Psoas muscle (tissue), 8 donors: Measurements from ENCODE around the gene SPATA19. TPM values are rescaled to one million over a fixed set of nuclear protein-coding genes. Genes with fewer than 3 reads are reported as not detected.
A peak's percentile ranks its signal among the peaks of the same experiment; 100 is the strongest.

Experiments used
- ATAC-seq, 4 donors: fragments of 200-7000 bp; cut with Tn5 transposase; one replicate each; pipeline ENCODE4 v1.9.1; 2020; ENCODE audit warnings: moderate library complexity in 3 of 4, mild to moderate bottlenecking in 2 of 4
- DNase-seq, 2 donors: peaks; one replicate each; pipeline ENCODE4 v3.0.0-alpha.2; 2020
- H3K27ac ChIP-seq: fragments of 200-600 bp; one replicate; pipeline ENCODE4 v1.8.0; 2022
- H3K27me3 ChIP-seq, 3 donors: fragments of 200-600 bp in 1 of 3; one replicate each; pipeline versions ENCODE4 v1.6.1 to v1.8.0; 2013 to 2022; ENCODE audit warnings: low read length in 2 of 3, mild to moderate bottlenecking in 2 of 3, moderate library complexity in 1 of 3; ENCODE audit not compliant: insufficient read depth in 3 of 3
- H3K36me3 ChIP-seq, 2 donors: fragments of 200-600 bp in 1 of 2; one replicate each; pipeline versions ENCODE4 v1.6.1 to v1.8.0; 2013 to 2022; ENCODE audit warnings: low read depth in 1 of 2, mild to moderate bottlenecking in 1 of 2, moderate library complexity in 1 of 2; ENCODE audit not compliant: insufficient read depth in 1 of 2
- H3K4me1 ChIP-seq: fragments of 200-600 bp; one replicate; pipeline ENCODE4 v1.8.0; 2022
- H3K4me3 ChIP-seq: fragments of 200-600 bp; one replicate; pipeline ENCODE4 v1.8.0; 2022; ENCODE audit warnings: mild to moderate bottlenecking
- H3K9me3 ChIP-seq: fragments of 200-600 bp; one replicate; pipeline ENCODE4 v1.8.0; 2022
- WGBS, 3 donors: extraction: QIAGEN DNeasy Blood & Tissue Kit; methylation state at CpG; one replicate each; pipeline versions ENCODE4 v1.1.6 to v1.1.7; 2013; 5-methylcytosine and 5-hydroxymethylcytosine counted together
- intact Hi-C, 2 donors: fragments of 100-400 bp; cut with DNase I; formaldehyde crosslinking; loops; one replicate each; pipeline versions ENCODE4 v1.11.0 to v1.14.2; 2022
- polyA plus RNA-seq, 3 donors: library from polyadenylated mRNA; stranded (reverse); fragments of 200-250 nt; gene quantifications; one replicate each; pipeline ENCODE4 v1.2.3, GENCODE V29; 2013
- total RNA-seq, 4 donors: library from RNA; stranded (reverse); fragmentation: NEBNext Ultra II Directional in 2 of 4; extraction: Animal tissue kit (Norgen Biotek cat#: 25700) in 2 of 4; gene quantifications; one replicate each; pipeline versions ENCODE4 v1.2.1 to v1.2.4, GENCODE V29; 2021 to 2023
- TF ChIP-seq, protein P1 (sequence below): fragments of 200-600 bp; IDR thresholded peaks from one replicate; pipeline ENCODE4 v1.8.0; 2022; ENCODE audit warnings: antibody characterized with exemption
- donor health status: healthy with polysubstance abuse.
- donor health status: DM: no; HTN: no; CAD: no; lungs with moderate emphysema.
- donor health status: Bipolar disorder and iron deficiency.
- donor health status: healthy.
- donor health status: DM: yes; HTN: yes; CAD: no.
- donor health status: DM: no; HTN: no; CAD: no.
- donor health status: DM: no; HTN: no; CAD: no.
- donor health status: DM: yes; HTN: yes; CAD: no.

Gene SPATA19
- total and polyA plus RNA-seq, 7 donors, result not detected

DNA sequence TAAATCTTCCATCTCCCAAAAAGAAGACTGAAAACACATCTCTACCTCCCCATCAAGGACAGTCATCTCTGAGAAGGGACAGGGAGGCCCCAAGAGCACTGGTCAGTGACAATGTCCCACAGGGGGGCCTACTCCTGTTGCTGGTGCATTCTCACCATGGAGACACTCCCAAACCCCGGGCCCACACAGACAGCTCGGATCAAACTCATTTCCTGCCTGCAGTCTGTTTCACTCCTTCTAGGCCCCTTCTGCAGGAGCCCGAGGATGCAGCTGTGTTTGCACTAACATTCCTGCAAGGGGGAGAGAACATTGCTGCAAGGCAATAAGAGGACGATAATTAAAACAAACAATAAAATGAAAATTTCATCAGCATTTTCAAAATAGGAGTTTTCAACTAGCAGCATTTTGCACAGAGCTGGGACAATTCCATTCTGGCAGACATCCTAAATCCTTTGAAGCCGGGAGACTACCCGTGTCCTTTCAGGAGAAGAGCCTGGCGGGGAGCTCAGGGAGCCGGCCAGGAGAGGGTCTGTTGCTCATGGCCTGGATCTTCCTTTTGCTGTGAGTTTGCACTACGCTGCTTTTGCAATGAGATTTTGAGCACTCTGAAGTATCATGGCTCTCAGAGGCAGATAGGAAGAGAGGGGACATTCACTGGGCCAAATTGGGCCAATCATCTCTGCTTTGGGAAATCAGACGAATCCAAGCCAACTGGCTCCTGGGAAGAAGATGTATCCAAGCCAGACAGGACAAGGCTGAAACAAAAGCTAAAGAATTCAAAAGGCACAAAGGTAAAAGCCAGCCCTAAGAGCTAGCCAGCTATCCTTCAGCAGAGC lies 33.2 kb downstream of the SPATA19 start:
- H3K4me3 ChIP-seq, result no peak overlapping the region
- no peaks in the 10 kb centered on the region for H3K4me1 ChIP-seq
- peaks cover 0 to 12% (median 3%) of the 10 kb centered on the region in 3 donors for H3K27me3 ChIP-seq
- TF ChIP-seq, protein P1, sequence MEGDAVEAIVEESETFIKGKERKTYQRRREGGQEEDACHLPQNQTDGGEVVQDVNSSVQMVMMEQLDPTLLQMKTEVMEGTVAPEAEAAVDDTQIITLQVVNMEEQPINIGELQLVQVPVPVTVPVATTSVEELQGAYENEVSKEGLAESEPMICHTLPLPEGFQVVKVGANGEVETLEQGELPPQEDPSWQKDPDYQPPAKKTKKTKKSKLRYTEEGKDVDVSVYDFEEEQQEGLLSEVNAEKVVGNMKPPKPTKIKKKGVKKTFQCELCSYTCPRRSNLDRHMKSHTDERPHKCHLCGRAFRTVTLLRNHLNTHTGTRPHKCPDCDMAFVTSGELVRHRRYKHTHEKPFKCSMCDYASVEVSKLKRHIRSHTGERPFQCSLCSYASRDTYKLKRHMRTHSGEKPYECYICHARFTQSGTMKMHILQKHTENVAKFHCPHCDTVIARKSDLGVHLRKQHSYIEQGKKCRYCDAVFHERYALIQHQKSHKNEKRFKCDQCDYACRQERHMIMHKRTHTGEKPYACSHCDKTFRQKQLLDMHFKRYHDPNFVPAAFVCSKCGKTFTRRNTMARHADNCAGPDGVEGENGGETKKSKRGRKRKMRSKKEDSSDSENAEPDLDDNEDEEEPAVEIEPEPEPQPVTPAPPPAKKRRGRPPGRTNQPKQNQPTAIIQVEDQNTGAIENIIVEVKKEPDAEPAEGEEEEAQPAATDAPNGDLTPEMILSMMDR, result no peak
- no peak for DNase-seq
- no peak for ATAC-seq
- no peaks in the 10 kb centered on the region for H3K36me3 ChIP-seq
- intact Hi-C loops, result no loop called here
- H3K27ac ChIP-seq, result no peak overlapping the region
- WGBS, 3 donors, result 42 to 50% (median 43%) methylated on average over 10 of the region's 10 CpGs
- no peaks in the 10 kb centered on the region for H3K9me3 ChIP-seq

DNA sequence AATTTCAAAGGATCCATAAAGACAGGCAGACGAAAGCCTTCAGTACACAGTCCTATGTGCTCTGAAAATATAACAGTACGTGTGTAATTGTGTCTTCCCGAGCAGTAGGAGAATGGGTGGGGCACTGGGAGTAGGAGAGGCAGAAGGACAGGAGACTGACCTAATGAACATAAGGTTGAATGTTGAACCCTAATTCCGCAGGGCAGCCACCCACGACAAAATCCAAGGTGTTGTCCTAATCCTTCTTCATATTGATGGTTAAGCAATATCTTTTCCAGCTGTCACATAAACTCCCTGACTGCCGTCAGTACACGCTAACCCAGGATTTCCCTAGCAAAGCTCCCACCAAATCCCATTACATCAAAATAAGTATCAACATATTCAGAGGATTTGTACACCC lies 34.5 kb downstream of the SPATA19 start:
- TF ChIP-seq, protein P1, result no peak
- H3K27me3 ChIP-seq, result peaks cover 0 to 12% (median 3%) of the 10 kb centered on the region in 3 donors
- H3K27ac ChIP-seq, result no peak overlapping the region
- ATAC-seq, result no peak
- H3K9me3 ChIP-seq, result no peaks in the 10 kb centered on the region
- no peaks in the 10 kb centered on the region for H3K36me3 ChIP-seq
- intact Hi-C loops, result no loop called here
- WGBS, 3 donors, result 77 to 84% (median 79%) methylated on average over 7 of the region's 7 CpGs
- no peak for DNase-seq
- H3K4me1 ChIP-seq, result no peaks in the 10 kb centered on the region
- no peak overlapping the region for H3K4me3 ChIP-seq

DNA sequence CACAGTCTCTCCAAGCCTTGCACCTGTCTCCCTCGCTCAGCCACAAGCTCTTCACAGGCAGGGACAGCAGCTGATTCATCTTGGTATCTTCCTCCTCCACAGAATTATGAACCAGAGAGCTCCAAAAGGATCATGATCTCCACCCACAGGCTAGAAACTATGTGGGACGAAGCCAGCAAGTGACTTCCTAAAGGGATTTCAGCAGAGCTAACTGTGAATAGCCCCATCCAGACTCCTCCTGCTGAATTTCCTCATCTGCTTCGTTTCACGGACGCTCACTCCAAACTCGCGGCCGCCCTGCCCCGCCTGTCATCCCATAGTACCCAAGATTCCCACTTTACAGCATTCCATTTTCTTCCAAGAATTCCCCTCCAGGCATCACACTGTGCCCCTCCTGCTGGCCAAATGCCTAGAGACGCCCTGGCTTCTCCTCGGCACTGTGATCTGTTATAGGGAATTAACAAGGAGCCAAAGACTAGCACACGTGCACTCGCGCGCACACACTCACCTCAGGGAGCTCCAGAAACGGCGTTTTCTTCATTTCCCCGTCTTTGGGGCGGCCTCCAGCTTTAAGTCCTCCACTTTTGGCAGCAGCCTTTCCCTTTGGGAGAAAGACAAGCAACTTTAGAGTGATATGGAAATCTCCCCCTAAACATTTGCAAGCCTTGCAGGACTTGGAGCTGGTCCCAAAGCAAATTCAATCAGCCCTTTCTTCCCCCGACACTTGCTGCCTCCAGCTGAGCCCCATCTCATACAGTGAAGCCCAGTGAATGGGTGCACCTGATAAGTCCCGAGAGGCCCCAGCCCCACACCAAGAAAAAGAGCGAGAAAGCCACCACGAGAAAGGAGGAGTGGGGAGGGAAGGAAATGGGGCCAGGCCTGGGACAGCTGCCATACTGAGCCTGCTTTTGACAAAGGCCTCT lies 35.5 kb downstream of the SPATA19 start:
- peak overlapping the region; percentile 36 for H3K4me3 ChIP-seq
- WGBS, 3 donors, result 9 to 10% (median 9%) methylated on average over 23 of the region's 23 CpGs
- TF ChIP-seq, protein P1, result no peak
- no peaks in the 10 kb centered on the region for H3K36me3 ChIP-seq
- H3K27me3 ChIP-seq, result peaks cover 0 to 8% (median 3%) of the 10 kb centered on the region in 3 donors
- no peak for DNase-seq
- no peak overlapping the region for H3K27ac ChIP-seq
- no peaks in the 10 kb centered on the region for H3K9me3 ChIP-seq
- intact Hi-C loops, result no loop called here
- ATAC-seq, result peak; percentile 49 to 94 (median 75)
- H3K4me1 ChIP-seq, result no peaks in the 10 kb centered on the region

DNA sequence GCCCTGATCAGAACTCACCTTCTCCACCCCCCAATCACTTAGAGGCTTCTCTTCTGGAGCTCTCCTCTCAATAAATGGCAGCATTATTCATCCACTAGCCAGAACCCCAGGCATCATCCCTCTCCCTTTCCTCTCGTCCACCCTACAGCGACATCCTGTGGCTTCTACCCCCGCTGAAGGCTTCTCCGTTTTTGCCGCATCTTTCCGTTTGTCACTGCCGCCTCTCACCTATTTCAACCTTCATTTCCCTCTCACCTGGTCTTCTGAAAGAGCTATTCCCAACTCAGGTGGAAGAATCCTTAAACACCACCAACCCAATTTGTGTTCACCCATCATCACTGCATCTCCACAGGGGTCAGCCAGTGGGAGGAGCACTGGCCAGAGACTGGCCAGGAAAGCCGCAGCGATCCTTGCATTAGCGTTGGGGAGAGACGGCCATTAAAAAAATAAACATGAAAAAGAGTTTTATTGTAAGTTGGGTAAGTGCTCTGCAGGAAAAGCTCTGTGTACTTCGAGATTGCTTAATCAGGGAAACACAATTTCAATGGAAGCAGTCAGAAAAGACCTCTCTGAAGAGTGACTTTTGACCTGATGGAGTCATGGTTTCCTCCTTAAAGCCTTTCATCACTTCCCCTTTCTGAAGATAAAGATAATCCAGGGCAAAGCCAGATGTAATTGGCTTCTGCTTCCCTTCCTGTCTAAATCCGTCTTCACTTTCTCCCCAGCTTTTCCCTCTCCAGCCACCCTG lies 36.7 kb downstream of the SPATA19 start:
- no peak overlapping the region for H3K4me3 ChIP-seq
- no peaks in the 10 kb centered on the region for H3K9me3 ChIP-seq
- ATAC-seq (no peak), DNase-seq (no peak)
- H3K27me3 ChIP-seq, result peaks cover 0 to 4% (median 0%) of the 10 kb centered on the region in 3 donors
- H3K36me3 ChIP-seq, result no peaks in the 10 kb centered on the region
- 49 to 63% (median 61%) methylated on average over 13 of the region's 13 CpGs for WGBS, 3 donors
- no peaks in the 10 kb centered on the region for H3K4me1 ChIP-seq
- TF ChIP-seq, protein P1, result no peak
- no peak overlapping the region for H3K27ac ChIP-seq
- intact Hi-C loops, result no loop called here
